Loucy (cell line): ENCODE data around the gene TBC1D1.

Experiments
- H2AFZ ChIP-seq: fragments of 200-600 bp; sonication (generic); 2 replicates; pipeline ENCODE4 v1.6.0; 2016; ENCODE audit warnings: antibody characterized with exemption, mild to moderate bottlenecking, low read length, moderate library complexity
- H3F3A ChIP-seq: fragments of 200-600 bp; 2 replicates; pipeline ENCODE4 v1.6.0; 2016; ENCODE audit warnings: antibody characterized with exemption, low read depth, mild to moderate bottlenecking
- H3K27me3 ChIP-seq: fragments of 200-600 bp; sonication (generic); 2 replicates; pipeline ENCODE4 v1.6.1; 2014; ENCODE audit warnings: low read length, mild to moderate bottlenecking; ENCODE audit not compliant: insufficient read depth, poor library complexity, severe bottlenecking
- H3K36me3 ChIP-seq: fragments of 200-600 bp; sonication (generic); 2 replicates; pipeline ENCODE4 v1.6.1; 2016; ENCODE audit warnings: low read length; ENCODE audit not compliant: insufficient read depth
- H3K4me1 ChIP-seq: fragments of 200-600 bp; sonication (generic); 2 replicates; pipeline ENCODE4 v1.5.1; 2014; ENCODE audit warnings: low read length, mild to moderate bottlenecking; ENCODE audit not compliant: insufficient read depth, poor library complexity, severe bottlenecking
- H3K4me2 ChIP-seq: fragments of 200-600 bp; sonication (generic); 2 replicates; pipeline ENCODE4 v1.6.0; 2014; ENCODE audit warnings: antibody characterized with exemption, low read length, low read depth, mild to moderate bottlenecking; ENCODE audit not compliant: poor library complexity, severe bottlenecking
- H3K4me3 ChIP-seq: fragments of 200-600 bp; sonication (generic); 2 replicates; pipeline ENCODE4 v1.5.1; 2014; ENCODE audit warnings: low read length, mild to moderate bottlenecking, mixed read lengths; ENCODE audit not compliant: poor library complexity, severe bottlenecking
- H3K79me2 ChIP-seq: fragments of 200-600 bp; sonication (generic); 2 replicates; pipeline ENCODE4 v1.6.1; 2014; ENCODE audit warnings: low read length; ENCODE audit not compliant: insufficient read depth
- H3K9ac ChIP-seq: fragments of 200-600 bp; sonication (generic); 2 replicates; pipeline ENCODE4 v1.6.0; 2014; ENCODE audit warnings: mild to moderate bottlenecking, low read depth, low read length, moderate library complexity; ENCODE audit not compliant: poor library complexity, severe bottlenecking
- H3K9me2 ChIP-seq: fragments of 200-600 bp; sonication (generic); replicated peaks from 2 replicates; pipeline ENCODE4 v1.6.1; 2016; ENCODE audit warnings: low read depth, low read length, mixed read lengths
- H3K9me3 ChIP-seq: fragments of 200-600 bp; sonication (generic); 2 replicates; pipeline ENCODE4 v1.6.1; 2014; ENCODE audit warnings: mild to moderate bottlenecking, antibody characterized with exemption, low read length, low read depth; ENCODE audit not compliant: insufficient read depth
- H4K20me1 ChIP-seq: fragments of 200-600 bp; sonication (generic); 2 replicates; pipeline ENCODE4 v1.6.0; 2014; ENCODE audit warnings: antibody characterized with exemption, low read length, mild to moderate bottlenecking; ENCODE audit not compliant: insufficient read depth, poor library complexity, severe bottlenecking
- CTCF ChIP-seq: fragments of 200-600 bp; sonication (generic); conservative IDR thresholded peaks from 2 replicates; pipeline ENCODE4 v1.5.1; 2014; ENCODE audit warnings: mild to moderate bottlenecking, antibody characterized with exemption, low read length
- EZH2phosphoT487 ChIP-seq: fragments of 200-600 bp; IDR thresholded peaks from 2 replicates; pipeline ENCODE4 v1.6.1; 2018; ENCODE audit warnings: antibody characterized with exemption, mild to moderate bottlenecking, moderate library complexity, borderline replicate concordance

Gene TBC1D1

GRCh38 chr4:38005637-38006036, 114.8 kb downstream of the TBC1D1 start:
- TF ChIP-seq CTCF (no peak), EZH2phosphoT487 (no peak)
- H2AFZ ChIP-seq, result no peak overlapping the region
- H3K4me3 ChIP-seq, result no peak overlapping the region
- no peaks in the 10 kb centered on the region for H3K27me3 ChIP-seq
- no peaks in the 10 kb centered on the region for H3F3A ChIP-seq
- H3K9me2 ChIP-seq, result no peaks in the 10 kb centered on the region
- peaks cover 5% of the 10 kb centered on the region for H4K20me1 ChIP-seq
- peaks cover 24% of the 10 kb centered on the region for H3K4me1 ChIP-seq
- peaks cover 5% of the 10 kb centered on the region; the same call in 1 of the 2 replicates for H3K79me2 ChIP-seq
- no peaks in the 10 kb centered on the region for H3K9me3 ChIP-seq
- no peak overlapping the region for H3K4me2 ChIP-seq
- no peak overlapping the region for H3K9ac ChIP-seq
- no peaks in the 10 kb centered on the region for H3K36me3 ChIP-seq

DNA sequence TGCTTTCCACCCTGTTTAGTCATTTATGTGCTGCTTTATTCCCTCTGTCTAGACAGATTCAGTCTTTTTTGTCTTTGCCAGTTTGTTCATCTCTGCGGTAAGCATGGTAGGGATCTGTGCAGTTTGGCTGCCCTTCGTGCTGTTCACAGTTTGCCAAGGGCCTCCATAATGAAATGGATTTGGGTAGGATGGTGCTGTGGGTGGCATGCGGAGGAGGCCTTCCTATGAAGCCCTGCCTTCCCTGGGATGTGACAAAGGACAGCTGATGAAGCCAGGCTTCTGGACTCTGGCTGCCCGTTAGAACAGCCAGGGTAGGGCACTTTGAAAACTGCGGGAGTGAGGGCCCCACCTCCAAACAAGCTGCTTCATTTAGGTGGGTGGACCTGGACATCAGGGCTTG, 116.8 kb downstream of the TBC1D1 start:
- Histone ChIP-seq H3F3A (no peaks in the 10 kb centered on the region), H3K9me3 (no peaks in the 10 kb centered on the region), H3K36me3 (no peaks in the 10 kb centered on the region), H3K27me3 (no peaks in the 10 kb centered on the region), H3K9ac (no peak overlapping the region), H3K79me2 (peaks cover 5% of the 10 kb centered on the region; the same call in 1 of the 2 replicates), H4K20me1 (peaks cover 5% of the 10 kb centered on the region), H3K4me1 (peaks cover 23% of the 10 kb centered on the region), H3K4me3 (no peak overlapping the region), H3K4me2 (no peak overlapping the region), H3K9me2 (no peaks in the 10 kb centered on the region), H2AFZ (no peak overlapping the region)
- TF ChIP-seq EZH2phosphoT487, result no peak
- TF ChIP-seq CTCF, result no peak

- Histone ChIP-seq H3K9me3 (no peaks in the 10 kb centered on the region), H3K79me2 (peaks cover 5% of the 10 kb centered on the region; the same call in 1 of the 2 replicates), H3F3A (no peaks in the 10 kb centered on the region)
Measured at GRCh38 chr4:38008571-38009021, 117.7 kb downstream of the TBC1D1 start.

More at GRCh38 chr4:38008571-38009021, 117.7 kb downstream of the TBC1D1 start:
- Histone ChIP-seq H3K36me3 (no peaks in the 10 kb centered on the region), H2AFZ (no peak overlapping the region), H3K4me1 (peaks cover 14% of the 10 kb centered on the region), H3K9me2 (no peaks in the 10 kb centered on the region), H3K4me2 (no peak overlapping the region), H3K4me3 (no peak overlapping the region), H3K27me3 (no peaks in the 10 kb centered on the region), H4K20me1 (peaks cover 5% of the 10 kb centered on the region), H3K9ac (no peak overlapping the region)
- TF ChIP-seq CTCF, result no peak
